GM19099 (cell line): ENCODE data around the gene PARP11.

Source experiments
- POLR2A ChIP-seq: IDR thresholded peaks from 3 replicates; pipeline ENCODE4 v1.6.1; 2011; ENCODE audit warnings: low read depth; ENCODE audit not compliant: insufficient read length; ENCODE audit errors: extremely low read depth

The PARP11 gene

DNA sequence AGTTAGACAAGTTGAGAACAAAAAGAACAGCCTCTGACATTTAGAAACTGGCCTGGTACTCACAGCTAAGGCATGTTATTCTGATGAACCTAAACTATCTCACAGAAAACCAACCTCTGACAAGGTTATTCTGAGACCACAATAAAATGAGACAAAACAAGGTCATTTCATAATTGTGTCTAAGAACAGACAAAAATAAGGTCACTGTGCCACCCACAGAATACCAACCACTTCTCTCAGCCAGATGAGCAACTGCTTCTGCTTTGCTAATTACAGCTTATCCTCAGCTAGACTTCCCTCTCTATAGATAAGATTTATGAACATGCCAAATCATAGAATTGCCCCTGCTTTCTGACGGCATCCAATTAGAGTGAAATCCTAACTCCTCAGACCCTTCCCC is 68.1 kb downstream of the PARP11 start:
- TF ChIP-seq POLR2A = no peak

DNA sequence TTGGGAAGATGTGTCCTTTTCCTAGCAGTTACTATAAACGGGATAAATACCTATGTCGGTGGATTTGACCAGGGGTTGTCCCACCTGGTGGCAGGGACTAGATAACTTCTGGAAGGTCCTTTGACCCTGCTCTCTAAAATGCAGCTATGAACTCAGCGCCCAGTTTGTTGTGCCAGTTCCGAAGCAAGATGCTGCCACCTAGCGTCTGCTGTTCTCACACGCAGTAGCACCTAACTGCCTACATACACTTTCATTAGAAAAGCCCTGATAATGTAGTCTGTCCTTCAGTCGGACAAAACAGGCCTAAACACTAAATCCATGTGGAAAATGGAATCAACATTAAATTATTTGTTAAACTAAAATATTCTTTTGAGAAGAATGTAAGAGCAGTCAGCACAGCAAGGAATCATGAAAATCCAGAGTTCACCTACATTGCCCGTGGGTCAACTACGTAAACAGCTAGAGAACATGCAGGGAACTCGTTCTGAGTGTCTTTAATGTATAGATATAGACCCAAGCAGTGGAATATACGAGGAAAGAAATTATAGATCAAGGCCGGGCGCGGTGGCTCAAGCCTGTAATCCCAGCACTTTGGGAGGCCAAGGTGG is 69.2 kb downstream of the PARP11 start:
- no peak for TF ChIP-seq POLR2A

DNA sequence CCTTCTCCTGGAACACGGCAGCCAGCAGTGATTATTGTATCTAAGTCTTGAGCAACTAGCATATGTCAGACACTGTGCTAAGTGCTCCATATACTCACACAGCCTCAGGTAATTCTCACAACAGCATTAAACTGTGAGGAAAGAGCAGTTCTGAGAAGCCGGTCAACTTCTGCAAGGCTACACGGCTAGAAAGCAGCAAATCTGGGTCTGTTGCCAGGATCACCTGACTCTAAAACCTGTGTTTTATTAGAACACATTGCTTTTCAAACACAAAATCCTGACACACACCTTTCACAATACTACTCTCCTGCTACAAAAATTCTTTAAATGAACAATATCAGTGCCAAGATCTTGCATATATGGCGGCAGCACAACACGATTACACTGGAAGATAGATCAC is 70.5 kb downstream of the PARP11 start:
- no peak for TF ChIP-seq POLR2A

DNA sequence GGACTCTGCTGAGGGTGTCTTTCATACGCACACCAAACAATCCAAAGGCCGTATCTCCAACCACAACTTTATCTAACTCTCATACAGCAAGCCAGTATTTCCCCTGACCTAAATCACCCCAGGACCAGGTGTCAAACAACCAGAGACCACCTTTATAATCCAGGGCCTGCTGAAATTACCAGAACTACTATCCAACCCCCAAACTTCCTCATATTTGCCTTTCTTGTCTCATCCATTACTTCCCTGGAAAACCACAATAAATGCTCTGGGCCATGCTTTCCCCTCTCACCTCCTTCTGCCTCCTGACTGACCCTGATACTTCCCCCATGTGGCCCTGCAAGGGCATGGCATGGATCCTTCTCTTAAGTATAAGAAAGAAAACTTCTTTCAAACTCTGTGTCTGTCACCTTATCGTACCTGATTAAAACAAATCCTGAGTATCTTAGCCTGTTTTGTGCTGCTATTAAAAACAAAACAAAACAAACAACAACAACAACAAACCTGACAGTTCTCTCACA is 75.6 kb downstream of the PARP11 start:
- no peak for TF ChIP-seq POLR2A

DNA sequence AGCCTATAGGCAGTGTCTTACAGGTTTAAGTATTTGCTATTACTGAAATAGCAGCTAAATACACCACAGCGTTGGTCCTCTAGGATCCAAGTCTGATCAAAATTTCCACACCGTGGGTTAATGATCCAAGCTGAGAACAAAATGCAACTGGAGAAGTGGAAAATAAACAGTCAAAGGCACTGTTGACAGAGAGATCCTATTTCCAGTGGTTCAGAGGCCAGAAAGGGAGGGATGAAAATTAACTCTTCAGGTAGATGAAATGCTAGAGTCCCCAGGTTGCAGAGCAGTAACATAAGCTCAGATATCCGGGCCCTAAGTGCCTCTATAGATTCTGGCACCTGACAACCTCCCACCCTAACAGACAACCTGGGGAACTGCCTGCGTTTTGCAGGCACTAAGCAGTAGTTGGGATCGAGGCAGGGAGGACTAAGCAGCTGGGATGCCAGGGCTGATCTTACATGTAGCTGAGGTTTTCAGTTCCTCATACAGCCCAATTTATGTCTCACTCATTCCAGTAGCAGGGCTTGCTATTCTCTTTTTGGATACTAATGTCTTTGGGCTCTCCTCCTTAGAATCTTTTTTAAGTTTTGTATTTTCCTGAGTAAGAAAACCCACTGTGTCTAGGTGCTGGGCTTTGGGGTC is 77.6 kb downstream of the PARP11 start:
- TF ChIP-seq POLR2A = no peak

DNA sequence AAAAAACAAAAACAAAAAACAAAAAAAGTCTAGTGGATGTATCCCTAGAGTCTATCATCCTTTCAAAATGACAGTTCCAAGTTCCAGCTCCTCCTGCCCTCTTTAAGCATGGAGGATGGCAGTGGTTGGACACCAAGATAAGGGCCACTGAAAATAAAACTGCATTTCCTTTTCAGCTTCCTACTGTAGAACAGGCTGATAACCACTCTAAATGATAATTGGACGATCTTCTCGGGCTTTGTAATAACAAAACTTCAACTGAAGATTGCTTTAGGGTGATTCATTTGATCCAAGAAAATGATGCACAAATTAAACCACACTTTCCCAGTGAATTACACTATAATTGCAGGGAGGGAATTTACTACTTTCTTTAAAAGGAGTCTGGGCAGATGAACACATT is 78.1 kb downstream of the PARP11 start:
- TF ChIP-seq POLR2A = no peak

- TF ChIP-seq POLR2A = no peak
These were observed 80.4 kb downstream of the PARP11 start for GRCh38 chr12:3792623-3793288.

GRCh38 chr12:3791256-3791874 is 81.8 kb downstream of the PARP11 start:
- no peak for TF ChIP-seq POLR2A

DNA sequence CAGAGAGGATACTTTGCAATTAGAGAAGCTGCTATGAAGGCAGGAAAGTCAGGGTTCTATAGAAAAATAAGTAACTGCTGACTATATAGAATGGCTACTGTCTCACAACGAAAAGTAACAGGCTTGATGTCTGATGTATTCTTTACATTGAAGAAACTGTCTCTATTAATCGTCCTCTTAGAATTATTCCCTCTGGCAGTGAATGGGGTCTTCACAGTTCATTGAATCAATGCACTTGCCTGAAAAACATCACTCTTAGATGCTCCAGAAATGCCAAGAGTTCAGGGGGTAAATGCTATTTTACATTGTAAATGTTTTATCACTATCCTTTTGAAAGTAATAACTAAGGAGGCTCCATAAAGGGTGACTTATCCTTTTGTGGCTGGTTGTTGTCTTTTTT is 82.6 kb downstream of the PARP11 start:
- TF ChIP-seq POLR2A = no peak

GRCh38 chr12:3789838-3790237 is 83.4 kb downstream of the PARP11 start:
- no peak for TF ChIP-seq POLR2A

DNA sequence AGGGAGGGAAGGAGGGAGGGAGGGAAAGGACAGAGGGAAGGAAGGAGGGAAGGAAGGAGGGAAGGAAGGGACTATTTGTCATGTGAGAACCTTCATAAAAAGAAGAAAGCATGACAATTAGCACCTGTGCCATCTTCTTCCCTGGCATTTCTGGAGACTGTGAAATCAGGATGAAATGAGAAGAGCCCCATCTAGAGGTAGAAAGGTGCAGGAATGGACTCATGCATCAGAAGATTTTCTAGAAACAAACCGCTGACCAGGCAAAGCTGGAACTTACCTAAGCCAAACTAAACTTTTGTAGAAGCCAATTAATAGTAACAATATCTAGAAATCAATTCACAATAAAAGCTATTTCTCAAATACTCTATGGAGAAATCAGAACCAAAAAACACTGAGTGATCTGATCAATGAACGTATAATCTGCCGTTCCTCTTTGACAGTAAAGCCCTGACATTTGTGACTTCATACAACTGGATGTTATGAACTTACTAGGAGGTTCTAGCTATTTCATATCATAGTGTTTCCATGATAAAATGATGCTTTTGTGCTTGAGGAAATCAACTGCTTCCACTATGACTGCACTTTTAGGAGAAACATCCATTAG is 95.9 kb downstream of the PARP11 start:
- no peak for TF ChIP-seq POLR2A

GRCh38 chr12:3775385-3776035 is 97.7 kb downstream of the PARP11 start:
- no peak for TF ChIP-seq POLR2A

- TF ChIP-seq POLR2A = no peak
These were observed 100.8 kb downstream of the PARP11 start for GRCh38 chr12:3772380-3772779.

DNA sequence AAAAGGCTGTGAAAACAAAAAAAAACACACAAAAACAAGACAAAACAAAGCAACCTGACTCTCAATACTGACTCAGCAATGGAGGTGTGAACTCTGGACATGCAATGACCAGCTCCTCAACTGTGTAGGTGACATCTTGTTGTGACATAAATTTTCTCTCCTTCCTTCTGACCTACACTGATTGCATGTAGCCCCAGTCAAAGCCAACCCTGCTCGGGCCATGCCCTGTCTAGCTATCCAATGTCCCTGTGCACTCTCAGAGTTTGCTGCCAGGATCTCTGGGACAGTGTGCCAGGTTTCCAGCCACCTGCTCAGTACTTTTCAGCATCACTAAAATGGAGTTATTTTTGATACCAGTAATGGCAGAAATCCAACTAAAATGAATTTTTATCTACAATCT is 101.3 kb downstream of the PARP11 start:
- TF ChIP-seq POLR2A = no peak

- TF ChIP-seq POLR2A = no peak
These were observed 102.3 kb downstream of the PARP11 start for GRCh38 chr12:3770891-3771290.
